SK-N-MC (cell line): Measurements from ENCODE around the gene RIOX2.

Source experiments
- EZH2 ChIP-seq: fragments of 200-600 bp; sonication (generic); IDR thresholded peaks from one replicate; pipeline ENCODE4 v1.6.1; 2017; ENCODE audit warnings: antibody characterized with exemption
- POLR2AphosphoS5 ChIP-seq: IDR thresholded peaks from 2 replicates; pipeline ENCODE4 v1.6.1; 2012; ENCODE audit warnings: mild to moderate bottlenecking, low read depth, low read length, borderline replicate concordance

DNA sequence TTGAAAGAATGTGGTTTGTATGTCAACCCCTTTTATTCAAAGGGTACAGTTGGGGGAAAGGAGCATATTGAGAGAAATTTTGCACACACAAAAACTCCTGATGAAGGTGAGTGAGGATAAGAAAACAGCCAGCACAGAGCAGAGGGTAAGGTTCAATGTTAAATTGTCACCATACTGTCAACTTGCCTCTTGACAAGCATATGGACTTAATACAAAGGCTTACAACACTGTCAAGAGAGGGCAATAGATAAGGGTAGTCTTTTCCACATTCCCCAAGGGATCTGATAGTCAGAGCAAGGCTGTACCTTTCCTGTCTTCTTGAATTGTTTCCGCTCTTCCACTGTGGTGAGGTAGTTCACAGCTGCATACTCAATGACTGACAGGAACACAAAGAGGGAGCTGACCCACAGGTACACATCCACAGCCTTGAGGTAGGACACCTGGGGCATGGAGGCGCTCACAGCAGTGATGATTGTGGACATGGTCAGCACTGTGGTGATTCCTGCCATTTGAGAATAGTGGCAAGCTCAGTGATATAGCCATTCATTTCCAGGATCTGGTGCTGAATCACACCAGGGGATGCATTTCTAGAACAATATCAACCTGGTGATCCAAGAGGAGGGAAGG, 20.4 kb upstream of the RIOX2 start:
- TF ChIP-seq EZH2 (no peak), POLR2AphosphoS5 (no peak)
